ENCODE data around the gene PVR.
"Not testable (repeated sequence)": the region's sequence is repeated elsewhere in the genome, so short reads cannot be mapped to it uniquely, and the experiment has no call there.

- TF ChIP-seq, protein P1, sequence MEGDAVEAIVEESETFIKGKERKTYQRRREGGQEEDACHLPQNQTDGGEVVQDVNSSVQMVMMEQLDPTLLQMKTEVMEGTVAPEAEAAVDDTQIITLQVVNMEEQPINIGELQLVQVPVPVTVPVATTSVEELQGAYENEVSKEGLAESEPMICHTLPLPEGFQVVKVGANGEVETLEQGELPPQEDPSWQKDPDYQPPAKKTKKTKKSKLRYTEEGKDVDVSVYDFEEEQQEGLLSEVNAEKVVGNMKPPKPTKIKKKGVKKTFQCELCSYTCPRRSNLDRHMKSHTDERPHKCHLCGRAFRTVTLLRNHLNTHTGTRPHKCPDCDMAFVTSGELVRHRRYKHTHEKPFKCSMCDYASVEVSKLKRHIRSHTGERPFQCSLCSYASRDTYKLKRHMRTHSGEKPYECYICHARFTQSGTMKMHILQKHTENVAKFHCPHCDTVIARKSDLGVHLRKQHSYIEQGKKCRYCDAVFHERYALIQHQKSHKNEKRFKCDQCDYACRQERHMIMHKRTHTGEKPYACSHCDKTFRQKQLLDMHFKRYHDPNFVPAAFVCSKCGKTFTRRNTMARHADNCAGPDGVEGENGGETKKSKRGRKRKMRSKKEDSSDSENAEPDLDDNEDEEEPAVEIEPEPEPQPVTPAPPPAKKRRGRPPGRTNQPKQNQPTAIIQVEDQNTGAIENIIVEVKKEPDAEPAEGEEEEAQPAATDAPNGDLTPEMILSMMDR (conservative IDR thresholded peaks at IDR 0.05): not testable (repeated sequence)
- not testable (repeated sequence) for TF ChIP-seq EZH2 (IDR thresholded peaks at IDR 0.05; ENCODE audit: low read depth)
Observed at GRCh38 chr19:44634058-44634457, 9.7 kb upstream of the PVR start.
